Esophagus muscularis mucosa (tissue), 3 donors: Measurements from ENCODE around the gene CCL11.

Source experiments
- POLR2A ChIP-seq: fragments of 450-650 bp; IDR thresholded peaks from one replicate; pipeline ENCODE4 v1.6.1; 2017; ENCODE audit warnings: antibody characterized with exemption, moderate library complexity, mild to moderate bottlenecking, low read depth
- POLR2AphosphoS5 ChIP-seq, 2 donors: sonication (generic); formaldehyde crosslinking; IDR thresholded peaks; one replicate each; pipeline ENCODE4 v1.6.1; 2017; ENCODE audit warnings: antibody characterized with exemption in 2 of 2
- TF ChIP-seq, protein P1 (sequence below), 3 experiments: fragments of 200-600 bp in 2 of 3; fragments of 450-650 bp in 1 of 3; sonication (generic) in 2 of 3; IDR thresholded peaks; one replicate each; pipeline ENCODE4 v1.5.1; 2017 to 2019; ENCODE audit warnings: antibody characterized with exemption in 3 of 3, mild to moderate bottlenecking in 2 of 3, moderate library complexity in 1 of 3

GRCh38 chr17:34251186-34251585, 34.4 kb upstream of the CCL11 start:
- no peak for TF ChIP-seq POLR2AphosphoS5 (IDR thresholded peaks at IDR 0.05)
- TF ChIP-seq, protein P1, sequence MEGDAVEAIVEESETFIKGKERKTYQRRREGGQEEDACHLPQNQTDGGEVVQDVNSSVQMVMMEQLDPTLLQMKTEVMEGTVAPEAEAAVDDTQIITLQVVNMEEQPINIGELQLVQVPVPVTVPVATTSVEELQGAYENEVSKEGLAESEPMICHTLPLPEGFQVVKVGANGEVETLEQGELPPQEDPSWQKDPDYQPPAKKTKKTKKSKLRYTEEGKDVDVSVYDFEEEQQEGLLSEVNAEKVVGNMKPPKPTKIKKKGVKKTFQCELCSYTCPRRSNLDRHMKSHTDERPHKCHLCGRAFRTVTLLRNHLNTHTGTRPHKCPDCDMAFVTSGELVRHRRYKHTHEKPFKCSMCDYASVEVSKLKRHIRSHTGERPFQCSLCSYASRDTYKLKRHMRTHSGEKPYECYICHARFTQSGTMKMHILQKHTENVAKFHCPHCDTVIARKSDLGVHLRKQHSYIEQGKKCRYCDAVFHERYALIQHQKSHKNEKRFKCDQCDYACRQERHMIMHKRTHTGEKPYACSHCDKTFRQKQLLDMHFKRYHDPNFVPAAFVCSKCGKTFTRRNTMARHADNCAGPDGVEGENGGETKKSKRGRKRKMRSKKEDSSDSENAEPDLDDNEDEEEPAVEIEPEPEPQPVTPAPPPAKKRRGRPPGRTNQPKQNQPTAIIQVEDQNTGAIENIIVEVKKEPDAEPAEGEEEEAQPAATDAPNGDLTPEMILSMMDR (IDR thresholded peaks at IDR 0.05): no peak
- no peak for TF ChIP-seq POLR2A
